Thyroid gland (tissue), 4 donors: ENCODE data around the gene HDAC7. TPM values are rescaled to one million over a fixed set of nuclear protein-coding genes. Genes with fewer than 3 reads are reported as not detected.

Source experiments
- DNase-seq, 2 donors: peaks; one replicate each; pipeline ENCODE4 v3.0.0-alpha.2; 2019
- H3K27ac ChIP-seq, 3 donors: fragments of 200-600 bp; sonication (generic); 1 replicate in 2 of 3; 2 replicates in 1 of 3; pipeline ENCODE4 v1.5.1; 2016 to 2019; ENCODE audit warnings: mild to moderate bottlenecking in 1 of 3, moderate library complexity in 1 of 3
- H3K27me3 ChIP-seq: fragments of 200-600 bp; sonication (generic); one replicate; pipeline ENCODE4 v1.5.1; 2019
- H3K36me3 ChIP-seq, 2 donors: fragments of 200-600 bp; sonication (generic); one replicate each; pipeline ENCODE4 v1.5.1; 2016 to 2019
- H3K4me1 ChIP-seq, 2 donors: fragments of 200-600 bp; sonication (generic); one replicate each; pipeline ENCODE4 v1.5.1; 2017 to 2019
- H3K4me3 ChIP-seq, 3 donors: fragments of 200-600 bp; sonication (generic); replicated peaks in 1 of 3; 1 replicate in 2 of 3; 2 replicates in 1 of 3; pipeline ENCODE4 v1.5.1; 2016; ENCODE audit warnings: mild to moderate bottlenecking in 1 of 3
- H3K9me3 ChIP-seq: fragments of 200-600 bp; sonication (generic); one replicate; pipeline ENCODE4 v1.5.1; 2017
- CTCF ChIP-seq, 6 experiments: fragments of 200-600 bp in 3 of 6; fragments of 450-650 bp in 3 of 6; sonication (generic) in 3 of 6; IDR thresholded peaks; one replicate each; pipeline ENCODE4 v1.5.1; 2016 to 2019; ENCODE audit warnings: antibody characterized with exemption in 6 of 6, mild to moderate bottlenecking in 2 of 6, inconsistent platforms in 1 of 6, moderate library complexity in 1 of 6
- POLR2A ChIP-seq, 2 donors: fragments of 450-650 bp; IDR thresholded peaks; one replicate each; pipeline ENCODE4 v1.6.1; 2017; ENCODE audit warnings: antibody characterized with exemption in 2 of 2, mild to moderate bottlenecking in 2 of 2, moderate library complexity in 1 of 2
- WGBS, 2 donors: methylation state at CpG; one replicate each; pipeline ENCODE4 v1.1.5; 2017; 5-methylcytosine and 5-hydroxymethylcytosine counted together
- intact Hi-C: fragments of 100-400 bp; cut with DNase I; formaldehyde crosslinking; loops from one replicate; pipeline ENCODE4 v1.15.1; 2023
- total RNA-seq, 4 donors: library from RNA; depleted of rRNA; stranded (reverse); fragments of >200 nt; gene quantifications; one replicate each; pipeline ENCODE4 v1.2.3, GENCODE V29; 2016

The HDAC7 gene
- total RNA-seq, 4 donors from 2014 or later, result 44.5 to 61.9 (median 52.6) TPM

DNA sequence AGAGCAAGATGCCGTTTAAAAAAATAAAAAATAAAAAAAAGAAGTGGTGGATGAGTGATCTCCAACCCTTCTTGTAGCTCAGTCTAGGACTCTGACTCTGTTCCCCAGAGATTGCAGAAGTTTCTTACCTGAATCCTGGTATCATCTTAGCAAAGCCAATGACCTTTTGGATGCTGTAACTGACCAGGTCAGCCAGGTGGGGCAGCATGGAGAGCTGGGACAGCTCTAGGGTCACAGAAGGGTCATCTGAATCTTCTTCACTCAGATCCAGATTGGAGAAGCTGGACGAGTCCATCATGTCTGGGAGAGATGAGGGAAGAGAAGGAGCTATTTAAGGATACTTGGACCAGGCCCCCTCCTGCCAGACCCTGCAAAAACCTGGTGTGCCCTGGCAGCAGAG, 35.8 kb upstream of the HDAC7 start:
- Histone ChIP-seq H3K36me3 (no peaks in the 10 kb centered on the region), H3K27ac (no peak overlapping the region), H3K4me1 (no peaks in the 10 kb centered on the region), H3K27me3 (no peaks in the 10 kb centered on the region), H3K9me3 (no peaks in the 10 kb centered on the region), H3K4me3 (no peak overlapping the region)
- intact Hi-C loops, result no loop called here
- 67 to 78% methylated on average over 2 of the region's 2 CpGs for WGBS, 2 donors
- DNase-seq, result no peak
- TF ChIP-seq POLR2A (IDR thresholded peaks at IDR 0.05) (no peak), CTCF (IDR thresholded peaks at IDR 0.05) (no peak)

DNA sequence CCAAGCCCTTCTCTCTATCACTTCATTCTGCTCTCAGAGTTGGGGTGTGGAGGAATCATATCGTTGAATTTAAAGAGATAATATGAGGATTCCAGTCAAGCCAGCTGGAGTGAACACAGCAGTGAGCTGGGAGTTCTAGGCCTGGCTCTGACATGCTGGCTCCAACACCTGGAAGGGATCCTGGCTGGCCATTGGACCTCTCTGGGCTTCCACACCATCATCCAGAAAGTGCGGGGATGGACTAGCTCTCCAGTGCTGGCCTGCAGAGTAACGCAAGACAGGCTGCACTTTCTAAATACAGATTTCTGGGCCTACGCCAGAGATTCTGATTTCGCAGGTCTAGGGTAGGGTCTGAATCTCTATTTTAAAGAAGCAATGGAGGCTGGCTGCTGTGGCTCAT, 34.8 kb upstream of the HDAC7 start:
- Histone ChIP-seq H3K27ac (no peak overlapping the region), H3K27me3 (no peaks in the 10 kb centered on the region), H3K9me3 (no peaks in the 10 kb centered on the region), H3K4me1 (no peaks in the 10 kb centered on the region), H3K4me3 (no peak overlapping the region), H3K36me3 (no peaks in the 10 kb centered on the region)
- WGBS, 2 donors, result 99 to 100% methylated on average over 4 to 5 of the region's 5 CpGs
- intact Hi-C loops, result no loop called here
- no peak for TF ChIP-seq CTCF (IDR thresholded peaks at IDR 0.05)
- TF ChIP-seq POLR2A (IDR thresholded peaks at IDR 0.05), result no peak
- DNase-seq, result no peak

- Histone ChIP-seq H3K36me3 (no peaks in the 10 kb centered on the region), H3K9me3 (no peaks in the 10 kb centered on the region), H3K27me3 (no peaks in the 10 kb centered on the region), H3K27ac (no peak overlapping the region), H3K4me3 (no peak overlapping the region), H3K4me1 (peaks cover 3 to 4% of the 10 kb centered on the region in 2 donors)
- WGBS, 2 donors, result 66 to 76% methylated on average over 10 of the region's 10 CpGs
- no peak for DNase-seq
- TF ChIP-seq POLR2A (IDR thresholded peaks at IDR 0.05) (no peak), CTCF (IDR thresholded peaks at IDR 0.05) (no peak)
- intact Hi-C loops, result no loop called here
Measured at GRCh38 chr12:47852096-47852571, 32.4 kb upstream of the HDAC7 start.

DNA sequence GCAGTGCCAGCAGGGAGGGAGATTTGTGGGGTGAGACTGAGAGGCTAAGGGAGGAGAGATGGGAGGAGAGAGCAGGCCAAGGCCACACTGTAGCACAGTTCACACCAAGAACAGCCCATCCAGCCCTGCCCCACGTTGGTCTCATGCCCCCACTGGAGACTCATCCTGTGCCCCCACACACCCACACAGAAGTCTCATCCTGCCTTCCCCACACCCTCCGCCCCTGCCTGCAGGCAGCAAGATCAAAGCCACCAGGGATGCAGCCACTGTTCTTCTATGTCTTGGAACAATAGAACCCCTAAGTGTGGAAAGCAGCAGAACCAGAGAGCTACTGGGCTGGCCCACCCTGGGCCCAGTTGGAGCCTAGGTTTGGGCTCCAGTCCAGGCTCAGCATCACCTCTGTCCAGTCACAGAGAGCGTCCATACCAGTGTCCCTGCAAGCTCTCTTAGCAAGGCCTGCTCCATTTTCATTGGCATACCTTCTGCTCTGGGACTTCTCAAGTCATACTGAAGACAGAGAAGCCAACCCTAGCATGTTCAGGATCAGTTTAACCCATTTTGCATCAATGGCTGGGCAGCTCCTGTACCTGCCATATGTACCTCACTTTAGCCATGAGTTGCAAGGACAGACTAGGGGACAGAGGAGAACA, 31.7 kb upstream of the HDAC7 start:
- intact Hi-C loops, result no loop called here

More for the DNA sequence above, 31.7 kb upstream of the HDAC7 start:
- H3K27me3 ChIP-seq, result no peaks in the 10 kb centered on the region
- no peaks in the 10 kb centered on the region for H3K36me3 ChIP-seq
- DNase-seq, result no peak
- H3K4me3 ChIP-seq, result no peak overlapping the region
- H3K27ac ChIP-seq, result no peak overlapping the region
- peaks cover 8 to 11% of the 10 kb centered on the region in 2 donors for H3K4me1 ChIP-seq
- H3K9me3 ChIP-seq, result no peaks in the 10 kb centered on the region
- 70 to 79% methylated on average over 3 of the region's 3 CpGs for WGBS, 2 donors
- TF ChIP-seq CTCF (IDR thresholded peaks at IDR 0.05), result no peak
- no peak for TF ChIP-seq POLR2A (IDR thresholded peaks at IDR 0.05)
